ENCODE data around the gene RTBDN.
A peak's percentile ranks its signal among the peaks of the same experiment; 100 is the strongest.

RTBDN gene

GRCh38 chr19:12784871-12785430, 49.4 kb downstream of the RTBDN start:
- CTCF ChIA-PET = interaction anchor here (2.4 to 4.7 kb wide), 2 partner anchors 7 to 12 kb away, joined by 12 to 58 read pairs; no protein-coding TSS in a partner anchor
- POLR2A ChIA-PET = no interaction called here
- H3K4me3 ChIP-seq (ENCODE audit: low read depth, low read length) = no peak overlapping the region
- TF ChIP-seq CTCF (IDR thresholded peaks at IDR 0.05; ENCODE audit: insufficient read depth, low read length, missing control alignments) = no peak
- no peak for DNase-seq (ENCODE audit: low read depth, low spot score)

- no peak for DNase-seq (ENCODE audit: low read depth, low spot score)
- POLR2A ChIA-PET = interaction anchor here (0.6 to 3.8 kb wide), 2 partner anchors 8 to 1186 kb away, joined by 3 to 96 read pairs; partner anchors contain the start of gene JUNB
Observed at GRCh38 chr19:12784394-12784870, 49.9 kb downstream of the RTBDN start.

GRCh38 chr19:12783849-12784393, 50.5 kb downstream of the RTBDN start:
- ChIA-PET POLR2A (interaction anchor here (0.6 to 3.8 kb wide), 2 partner anchors 9 to 1186 kb away, joined by 3 to 96 read pairs; partner anchors contain the start of gene JUNB), CTCF (interaction anchor here (1.0 to 2.0 kb wide), 4 partner anchors 10 to 19 kb away, joined by 3 to 16 read pairs (median 8); no protein-coding TSS in a partner anchor)
- no peak for DNase-seq (ENCODE audit: low read depth, low spot score)
- no peak for TF ChIP-seq CTCF (IDR thresholded peaks at IDR 0.05; ENCODE audit: insufficient read depth, low read length, missing control alignments)
- no peak overlapping the region for H3K4me3 ChIP-seq (ENCODE audit: low read depth, low read length)

More at GRCh38 chr19:12784394-12784870, 49.9 kb downstream of the RTBDN start:
- CTCF ChIA-PET = no interaction called here
- no peak for TF ChIP-seq CTCF (IDR thresholded peaks at IDR 0.05; ENCODE audit: insufficient read depth, low read length, missing control alignments)
- no peak overlapping the region for H3K4me3 ChIP-seq (ENCODE audit: low read depth, low read length)

GRCh38 chr19:12783291-12783848, 51.0 kb downstream of the RTBDN start:
- ChIA-PET POLR2A (interaction anchor here (1.2 to 3.8 kb wide), 2 partner anchors 7 to 9 kb away, joined by 3 to 96 read pairs; partner anchors contain the start of gene JUNB), CTCF (interaction anchor here (0.8 to 2.0 kb wide), 6 partner anchors 8 to 26 kb away, joined by 3 to 16 read pairs (median 6); partner anchors contain the start of gene JUNB)
- H3K4me3 ChIP-seq (ENCODE audit: low read depth, low read length) = peak overlapping the region; percentile 55
- no peak for DNase-seq (ENCODE audit: low read depth, low spot score)
- TF ChIP-seq CTCF (IDR thresholded peaks at IDR 0.05; ENCODE audit: insufficient read depth, low read length, missing control alignments) = no peak

- DNase-seq (ENCODE audit: low read depth, low spot score) = no peak
- CTCF ChIA-PET = interaction anchor here (0.8 to 2.0 kb wide), 8 partner anchors 9 to 25 kb away, joined by 3 to 16 read pairs (median 4); partner anchors contain the start of genes JUNB, PRDX2 and THSD8
Observed at GRCh38 chr19:12782424-12783290, 51.7 kb downstream of the RTBDN start.

More at GRCh38 chr19:12782424-12783290, 51.7 kb downstream of the RTBDN start:
- peak; percentile 31 for TF ChIP-seq CTCF (IDR thresholded peaks at IDR 0.05; ENCODE audit: insufficient read depth, low read length, missing control alignments)
- POLR2A ChIA-PET = interaction anchor here (0.6 to 3.8 kb wide), 4 partner anchors 8 to 24 kb away, joined by 3 to 96 read pairs (median 3); partner anchors contain the start of genes JUNB and RNASEH2A
- peak overlapping the region; percentile 55 for H3K4me3 ChIP-seq (ENCODE audit: low read depth, low read length)

Measured in AG04449 (cell line).